GM12875 (cell line): ENCODE results near the gene TMCO4.
"Not testable (repeated sequence)": the region's sequence is repeated elsewhere in the genome, so short reads cannot be mapped to it uniquely, and the experiment has no call there.

Source experiments
- H3K4me3 ChIP-seq: one replicate; pipeline ENCODE4 v1.5.1; 2011; ENCODE audit warnings: low read depth, low read length, control low read depth
- TF ChIP-seq, protein P1 (sequence below): IDR thresholded peaks from 2 replicates; pipeline ENCODE4 v1.5.1; 2011; ENCODE audit warnings: low read depth, mild to moderate bottlenecking, control low read depth, inconsistent platforms, low read length, moderate library complexity, borderline replicate concordance; ENCODE audit not compliant: insufficient read depth

Gene TMCO4

DNA sequence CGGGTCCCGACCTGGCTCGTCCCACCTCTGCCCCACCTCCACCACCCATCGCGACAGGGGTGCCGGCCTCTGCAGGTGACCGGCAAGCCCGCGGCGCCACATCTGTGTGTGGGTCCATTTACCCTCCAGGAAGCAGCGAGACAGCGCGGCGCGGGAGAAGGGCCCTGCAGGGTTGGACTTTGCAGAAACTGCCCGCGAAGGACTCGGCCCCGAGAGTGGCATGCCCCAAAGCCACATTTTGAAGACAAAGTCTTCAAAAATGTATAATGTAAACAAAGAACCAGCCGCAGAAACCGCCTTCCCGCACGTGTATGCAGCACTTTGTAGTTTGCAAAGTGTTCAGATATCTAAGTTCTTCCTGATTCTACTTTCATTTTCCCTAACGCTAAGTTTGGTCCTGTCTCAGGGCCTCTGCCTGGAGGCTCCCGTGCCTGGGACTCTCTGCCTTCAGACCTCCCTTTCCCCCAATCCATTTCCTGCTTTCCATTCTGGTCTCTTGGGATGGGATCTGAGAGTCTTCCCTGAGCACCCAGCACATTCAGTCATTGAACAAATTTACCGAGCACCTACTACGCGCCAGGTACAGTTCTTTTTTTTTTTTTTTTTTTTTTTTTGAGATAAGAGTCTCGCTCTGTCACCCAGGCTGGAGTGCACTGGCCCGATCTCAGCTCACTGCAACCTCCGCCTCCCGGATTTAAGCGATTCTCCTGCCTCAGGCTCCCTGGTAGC, 524 bp upstream of the TMCO4 start:
- TF ChIP-seq, protein P1, sequence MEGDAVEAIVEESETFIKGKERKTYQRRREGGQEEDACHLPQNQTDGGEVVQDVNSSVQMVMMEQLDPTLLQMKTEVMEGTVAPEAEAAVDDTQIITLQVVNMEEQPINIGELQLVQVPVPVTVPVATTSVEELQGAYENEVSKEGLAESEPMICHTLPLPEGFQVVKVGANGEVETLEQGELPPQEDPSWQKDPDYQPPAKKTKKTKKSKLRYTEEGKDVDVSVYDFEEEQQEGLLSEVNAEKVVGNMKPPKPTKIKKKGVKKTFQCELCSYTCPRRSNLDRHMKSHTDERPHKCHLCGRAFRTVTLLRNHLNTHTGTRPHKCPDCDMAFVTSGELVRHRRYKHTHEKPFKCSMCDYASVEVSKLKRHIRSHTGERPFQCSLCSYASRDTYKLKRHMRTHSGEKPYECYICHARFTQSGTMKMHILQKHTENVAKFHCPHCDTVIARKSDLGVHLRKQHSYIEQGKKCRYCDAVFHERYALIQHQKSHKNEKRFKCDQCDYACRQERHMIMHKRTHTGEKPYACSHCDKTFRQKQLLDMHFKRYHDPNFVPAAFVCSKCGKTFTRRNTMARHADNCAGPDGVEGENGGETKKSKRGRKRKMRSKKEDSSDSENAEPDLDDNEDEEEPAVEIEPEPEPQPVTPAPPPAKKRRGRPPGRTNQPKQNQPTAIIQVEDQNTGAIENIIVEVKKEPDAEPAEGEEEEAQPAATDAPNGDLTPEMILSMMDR, result no peak
- peak overlapping the region; percentile 71 for H3K4me3 ChIP-seq

DNA sequence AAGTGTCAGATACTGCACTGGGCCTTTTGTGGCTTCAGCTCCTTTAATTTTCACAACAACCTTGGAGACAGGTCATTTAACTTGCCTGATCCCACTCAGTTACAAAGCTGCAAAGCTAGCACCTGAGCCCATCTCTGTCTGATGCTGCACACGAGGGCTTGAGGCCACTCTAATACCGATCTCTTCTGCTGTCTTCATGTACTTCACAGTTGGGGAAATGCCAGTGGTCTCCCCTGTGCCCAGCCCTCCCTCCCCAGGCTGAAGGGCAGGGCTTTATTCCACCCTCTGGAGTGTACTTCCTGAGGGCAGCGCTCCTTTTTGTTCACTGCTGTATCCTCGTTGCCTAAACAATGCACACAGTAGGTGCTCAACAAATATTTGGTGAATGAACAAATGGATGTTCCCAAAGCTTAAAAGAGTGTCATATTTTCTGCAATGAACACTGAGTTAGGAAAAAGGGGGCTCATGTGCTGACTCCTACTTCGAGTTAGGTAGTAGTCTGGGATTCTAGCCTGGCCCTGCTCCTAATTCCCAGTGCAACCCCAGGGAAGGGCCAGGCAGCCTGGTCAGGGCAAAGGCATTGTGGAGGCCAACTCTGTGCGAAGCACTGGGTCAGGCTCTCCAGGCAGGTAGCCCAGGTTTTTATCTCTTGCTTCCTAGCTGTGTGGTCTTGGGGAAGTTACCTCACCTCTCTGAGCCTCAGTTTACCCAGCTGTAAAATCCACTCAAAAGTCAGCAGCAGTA, 1.1 kb downstream of the TMCO4 start:
- TF ChIP-seq, protein P1, result no peak
- peak overlapping the region; percentile 71 for H3K4me3 ChIP-seq

DNA sequence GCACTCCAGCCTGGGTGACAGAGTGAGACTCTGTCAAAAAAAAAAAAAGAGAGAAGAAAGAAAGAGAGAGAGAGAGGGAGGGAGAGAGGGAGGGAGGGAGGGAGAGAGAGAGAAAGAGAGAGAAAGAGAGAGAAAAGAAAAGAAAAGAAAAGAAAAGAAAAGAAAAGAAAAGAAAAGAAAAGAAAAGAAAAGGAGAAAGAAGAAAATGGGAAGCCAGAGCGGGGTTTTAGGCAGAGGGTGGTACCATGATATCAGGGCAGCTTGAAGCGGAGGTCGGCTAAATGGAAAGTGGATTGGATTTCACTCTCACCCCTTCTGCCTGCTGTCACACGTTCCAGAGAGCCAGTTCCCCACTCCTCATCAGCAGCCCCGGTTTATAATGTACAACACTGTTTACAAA, 1.9 kb downstream of the TMCO4 start:
- H3K4me3 ChIP-seq, result no peak overlapping the region
- TF ChIP-seq, protein P1, result no peak

DNA sequence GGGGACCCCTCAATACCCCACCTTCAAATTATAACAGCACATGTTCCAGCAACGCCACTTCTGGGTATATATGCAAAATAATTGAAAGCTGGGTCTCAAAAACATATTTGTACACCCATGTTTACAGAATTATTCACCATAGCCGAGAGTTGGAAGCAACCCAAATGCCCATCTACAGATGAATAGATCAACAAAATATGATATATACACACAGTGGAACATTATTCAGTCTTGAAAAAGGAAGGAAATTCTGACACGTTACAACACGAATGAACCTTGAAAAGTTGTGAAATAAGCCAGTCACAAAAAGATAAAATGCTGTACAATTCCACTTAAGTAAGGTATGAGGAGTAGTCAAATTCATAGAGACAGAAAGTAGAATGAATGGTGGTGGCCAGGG, 5.1 kb downstream of the TMCO4 start:
- H3K4me3 ChIP-seq, result no peak overlapping the region
- TF ChIP-seq, protein P1, result no peak

DNA sequence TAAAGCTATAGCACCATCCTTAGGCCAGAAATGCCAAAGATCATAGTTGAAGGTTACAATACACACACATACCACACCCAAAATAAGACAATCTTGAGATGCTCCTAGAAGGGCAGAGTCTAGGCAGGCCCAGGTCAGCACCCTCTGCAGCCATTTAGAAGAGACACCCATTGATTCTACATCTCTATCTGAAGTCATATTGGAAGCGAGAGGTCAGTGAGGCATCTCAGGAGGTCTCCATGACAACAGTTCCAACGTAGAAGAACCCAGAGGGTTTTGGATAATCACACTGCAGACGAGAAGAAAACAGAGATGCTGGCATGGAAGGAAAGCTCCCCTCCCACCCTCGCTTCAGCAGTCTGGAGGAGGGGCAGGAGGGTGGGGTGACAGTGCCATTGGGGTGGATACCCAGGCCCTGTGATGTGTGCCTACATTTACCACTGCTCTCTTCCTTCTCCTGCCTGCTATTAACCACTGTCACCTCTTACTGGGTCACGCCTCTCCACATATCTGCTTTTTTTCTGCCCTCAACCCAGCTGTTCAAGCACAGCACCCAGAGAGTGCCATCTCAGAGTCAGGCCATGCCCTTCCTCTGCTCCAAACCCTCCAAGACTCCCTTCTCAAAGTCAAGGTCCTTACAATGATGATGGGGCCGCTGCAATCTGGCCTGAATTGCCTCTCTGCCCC, 6.2 kb downstream of the TMCO4 start:
- TF ChIP-seq, protein P1, result no peak
- no peak overlapping the region for H3K4me3 ChIP-seq

DNA sequence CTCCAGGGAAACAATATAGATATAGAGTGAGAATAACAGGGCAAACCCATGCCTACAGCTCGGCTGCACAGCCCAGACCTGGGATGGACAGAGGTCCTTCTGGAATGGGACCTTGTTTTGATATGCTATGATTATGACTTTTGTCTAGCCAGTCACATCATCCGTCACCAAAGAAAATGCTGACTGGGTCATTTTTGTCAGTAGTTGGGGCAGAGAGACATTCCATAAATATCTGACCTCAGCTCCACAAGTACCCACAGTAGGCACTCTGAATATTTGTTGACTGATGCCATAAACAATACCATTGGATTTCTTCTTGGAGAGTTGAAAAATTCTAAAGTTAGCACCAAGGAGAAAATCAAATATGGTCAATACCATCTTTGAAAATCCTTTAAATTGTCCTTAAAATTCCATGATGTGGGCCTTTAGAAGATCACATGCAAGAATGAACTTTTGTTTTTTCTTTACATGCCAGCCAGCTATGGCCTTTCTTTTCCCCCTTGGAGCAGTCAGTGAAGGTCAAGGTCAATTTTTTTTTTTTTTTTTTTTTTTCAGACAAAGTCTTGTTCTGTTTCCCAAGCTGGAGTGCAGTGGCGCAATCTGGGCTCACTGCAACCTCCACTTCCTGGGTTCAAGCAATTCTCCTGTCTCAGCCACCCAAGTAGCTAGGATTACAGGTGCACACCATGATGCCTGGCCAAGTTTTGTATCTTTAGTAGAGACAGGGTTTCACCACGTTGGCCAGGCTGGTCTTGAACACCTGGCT, 7.3 kb downstream of the TMCO4 start:
- TF ChIP-seq, protein P1, result no peak
- no peak overlapping the region for H3K4me3 ChIP-seq

DNA sequence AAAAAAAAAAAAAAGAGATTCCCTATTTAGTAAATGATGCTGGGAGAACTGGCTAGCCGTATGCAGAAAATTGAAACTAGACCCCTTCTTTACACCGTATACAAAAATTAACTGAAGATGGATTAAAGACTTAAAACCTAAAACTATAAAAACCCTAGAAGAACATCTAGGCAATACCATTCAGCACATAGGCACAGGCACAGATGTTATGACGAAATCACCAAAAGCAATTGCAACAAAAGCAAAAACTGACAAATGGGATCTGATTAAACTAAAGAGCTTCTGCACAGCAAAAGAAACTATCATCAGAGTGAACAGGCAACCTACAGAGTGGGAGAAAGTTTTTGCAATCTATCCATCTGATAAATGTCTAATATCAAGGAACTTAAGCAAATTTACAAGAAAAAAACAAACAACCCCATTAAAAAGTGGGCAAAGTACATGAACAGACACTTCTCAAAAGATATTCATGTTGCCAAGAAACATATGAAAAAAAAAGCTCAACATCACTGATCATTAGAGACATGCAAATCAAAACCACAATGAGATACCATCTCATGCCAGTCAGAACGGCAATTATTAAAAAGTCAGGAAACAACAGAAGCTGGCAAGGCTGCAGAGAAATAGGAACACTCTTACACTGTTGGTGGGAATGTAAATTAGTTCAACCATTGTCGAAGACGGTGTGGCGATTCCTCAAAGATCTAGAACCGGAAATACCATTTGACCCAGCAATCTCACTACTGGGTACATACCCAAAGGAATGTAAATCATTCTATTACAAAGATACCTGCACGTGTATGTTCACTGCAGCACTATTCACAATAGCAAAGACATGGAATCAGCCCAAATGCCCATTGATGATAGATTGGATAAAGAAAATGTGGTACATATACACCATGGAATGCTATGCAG, 9.4 kb downstream of the TMCO4 start:
- H3K4me3 ChIP-seq, result not testable (repeated sequence)
